Glutamatergic neuron (in vitro differentiated cells): ENCODE results near the gene SLC29A3. TPM values are rescaled to one million over a fixed set of nuclear protein-coding genes. Genes with fewer than 3 reads are reported as not detected.
A peak's percentile ranks its signal among the peaks of the same experiment; 100 is the strongest.

Experiments
- DNase-seq: peaks from one replicate; pipeline ENCODE4 v3.0.0; 2022
- H3K27ac Mint-ChIP-seq: one replicate; pipeline ENCODE4 v1.8.0; 2020; ENCODE audit warnings: mild to moderate bottlenecking, mixed read lengths, inconsistent platforms; ENCODE audit not compliant: unreplicated experiment
- H3K27me3 Mint-ChIP-seq: one replicate; pipeline ENCODE4 v1.8.0; 2020; ENCODE audit warnings: mild to moderate bottlenecking, moderate library complexity, mixed read lengths, inconsistent platforms; ENCODE audit not compliant: unreplicated experiment
- H3K36me3 Mint-ChIP-seq: one replicate; pipeline ENCODE4 v1.8.0; 2020; ENCODE audit warnings: mild to moderate bottlenecking, mixed read lengths, inconsistent platforms; ENCODE audit not compliant: unreplicated experiment
- H3K4me1 Mint-ChIP-seq: one replicate; pipeline ENCODE4 v1.8.0; 2020; ENCODE audit warnings: mild to moderate bottlenecking, low read depth, mixed read lengths, inconsistent platforms; ENCODE audit not compliant: unreplicated experiment
- H3K4me3 Mint-ChIP-seq: one replicate; pipeline ENCODE4 v1.8.0; 2020; ENCODE audit warnings: mild to moderate bottlenecking, mixed read lengths, inconsistent platforms; ENCODE audit not compliant: unreplicated experiment
- H3K9me3 Mint-ChIP-seq: one replicate; pipeline ENCODE4 v1.8.0; 2020; ENCODE audit warnings: mild to moderate bottlenecking, moderate library complexity, mixed read lengths, inconsistent platforms; ENCODE audit not compliant: unreplicated experiment
- total RNA-seq: library from RNA; stranded (reverse); fragmentation: NEBNext Ultra II Directional; extraction: Animal tissue kit (Norgen Biotek cat#: 25700); gene quantifications from one replicate; pipeline ENCODE4 v1.2.1, GENCODE V29; 2021; ENCODE audit not compliant: unreplicated experiment
- TF ChIP-seq, protein P1 (sequence below): fragments of 200-600 bp; sonication (generic); IDR thresholded peaks from one replicate; pipeline ENCODE4 v1.5.0; 2021; ENCODE audit not compliant: partially characterized antibody, unreplicated experiment

The SLC29A3 gene
- total RNA-seq, 1 donor from 2014 or later = 7.8 TPM

DNA sequence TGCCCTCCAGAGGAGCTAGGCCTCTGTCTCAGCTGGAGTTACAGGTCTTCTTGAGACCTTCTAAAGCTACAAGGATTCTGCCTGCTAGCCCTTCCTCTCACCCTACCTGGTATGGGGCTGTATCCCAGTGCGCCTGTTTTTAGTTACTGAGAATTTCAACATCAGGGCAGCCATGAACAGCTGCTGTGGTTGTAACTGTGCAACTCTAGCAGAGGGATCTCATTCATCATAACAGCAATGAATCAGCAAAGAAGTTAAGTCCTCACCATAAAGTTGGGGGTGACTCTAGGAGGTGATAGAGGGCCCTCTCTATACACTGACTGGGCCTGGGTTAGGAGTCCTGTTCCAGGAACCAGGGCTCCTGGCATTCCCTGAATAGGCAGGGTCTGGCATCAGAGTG, 63.7 kb downstream of the SLC29A3 start:
- TF ChIP-seq, protein P1, sequence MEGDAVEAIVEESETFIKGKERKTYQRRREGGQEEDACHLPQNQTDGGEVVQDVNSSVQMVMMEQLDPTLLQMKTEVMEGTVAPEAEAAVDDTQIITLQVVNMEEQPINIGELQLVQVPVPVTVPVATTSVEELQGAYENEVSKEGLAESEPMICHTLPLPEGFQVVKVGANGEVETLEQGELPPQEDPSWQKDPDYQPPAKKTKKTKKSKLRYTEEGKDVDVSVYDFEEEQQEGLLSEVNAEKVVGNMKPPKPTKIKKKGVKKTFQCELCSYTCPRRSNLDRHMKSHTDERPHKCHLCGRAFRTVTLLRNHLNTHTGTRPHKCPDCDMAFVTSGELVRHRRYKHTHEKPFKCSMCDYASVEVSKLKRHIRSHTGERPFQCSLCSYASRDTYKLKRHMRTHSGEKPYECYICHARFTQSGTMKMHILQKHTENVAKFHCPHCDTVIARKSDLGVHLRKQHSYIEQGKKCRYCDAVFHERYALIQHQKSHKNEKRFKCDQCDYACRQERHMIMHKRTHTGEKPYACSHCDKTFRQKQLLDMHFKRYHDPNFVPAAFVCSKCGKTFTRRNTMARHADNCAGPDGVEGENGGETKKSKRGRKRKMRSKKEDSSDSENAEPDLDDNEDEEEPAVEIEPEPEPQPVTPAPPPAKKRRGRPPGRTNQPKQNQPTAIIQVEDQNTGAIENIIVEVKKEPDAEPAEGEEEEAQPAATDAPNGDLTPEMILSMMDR = no peak
- no peaks in the 10 kb centered on the region for H3K36me3 Mint-ChIP-seq
- peaks cover 2% of the 10 kb centered on the region for H3K4me1 Mint-ChIP-seq
- no peak for DNase-seq
- no peaks in the 10 kb centered on the region for H3K9me3 Mint-ChIP-seq
- no peak overlapping the region for H3K4me3 Mint-ChIP-seq
- peaks cover 2% of the 10 kb centered on the region for H3K27me3 Mint-ChIP-seq
- H3K27ac Mint-ChIP-seq = no peak overlapping the region

DNA sequence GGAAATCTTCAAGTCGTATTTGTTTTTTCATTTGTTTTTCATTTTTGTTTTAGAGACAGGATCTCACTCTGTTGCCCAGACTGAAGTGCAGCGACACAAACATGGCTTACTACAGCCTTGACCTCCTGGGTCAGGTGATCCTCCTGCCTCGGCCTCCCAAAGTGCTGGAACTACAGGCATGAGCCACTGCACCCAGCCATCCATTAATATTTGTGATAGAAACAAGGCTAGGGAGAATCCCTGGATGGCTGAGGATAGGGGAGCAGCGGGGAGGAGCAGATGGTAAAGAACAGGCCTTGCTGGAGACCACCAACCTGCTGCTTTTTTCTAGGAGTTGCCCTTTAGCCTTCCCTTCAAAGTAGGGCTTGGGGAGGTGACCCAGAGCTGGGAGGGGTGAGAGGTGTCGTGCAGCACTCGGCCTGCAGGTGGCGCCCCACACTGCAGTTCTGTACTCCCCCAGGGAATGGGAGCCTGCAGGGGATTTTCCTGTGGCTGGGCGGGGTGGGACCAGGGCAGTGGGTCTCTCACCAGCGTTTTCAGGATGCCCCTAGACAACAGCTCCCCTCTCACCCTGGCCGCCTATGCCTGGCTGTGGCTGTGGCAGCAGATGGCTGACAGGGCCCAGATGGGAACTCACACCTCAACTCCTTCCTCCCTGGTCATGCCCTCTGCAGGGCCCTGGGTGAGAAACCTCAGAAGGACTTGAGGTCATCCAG, 65.1 kb downstream of the SLC29A3 start:
- Mint-ChIP-seq H3K4me1 (peaks cover 2% of the 10 kb centered on the region), H3K27ac (no peak overlapping the region), H3K4me3 (no peak overlapping the region), H3K27me3 (no peaks in the 10 kb centered on the region), H3K36me3 (no peaks in the 10 kb centered on the region), H3K9me3 (no peaks in the 10 kb centered on the region)
- TF ChIP-seq, protein P1 = peak; percentile 95
- DNase-seq = peak; percentile 89

DNA sequence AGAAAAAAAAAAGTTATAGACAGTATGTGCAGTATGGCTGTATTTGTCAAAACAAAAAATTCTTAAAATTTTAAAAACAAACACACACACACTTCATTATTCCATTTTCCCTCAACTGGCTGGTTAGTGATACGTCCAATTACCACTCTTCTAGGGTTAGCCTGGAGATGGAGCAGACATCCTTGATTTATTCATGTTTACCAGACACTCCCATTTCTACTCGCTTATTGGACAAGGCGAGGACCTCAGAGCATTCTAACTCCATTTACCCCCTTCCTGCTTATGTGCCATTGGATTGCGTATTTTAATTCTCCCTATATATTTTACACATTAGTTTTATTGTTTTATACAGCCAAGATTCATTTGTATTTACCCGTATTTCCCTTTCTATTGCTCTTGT, 69.1 kb downstream of the SLC29A3 start:
- no peak for DNase-seq
- TF ChIP-seq, protein P1 = no peak
- H3K27me3 Mint-ChIP-seq = peaks cover 3% of the 10 kb centered on the region
- no peaks in the 10 kb centered on the region for H3K36me3 Mint-ChIP-seq
- peaks cover 2% of the 10 kb centered on the region for H3K9me3 Mint-ChIP-seq
- peaks cover 5% of the 10 kb centered on the region for H3K4me1 Mint-ChIP-seq
- H3K27ac Mint-ChIP-seq = no peak overlapping the region
- no peak overlapping the region for H3K4me3 Mint-ChIP-seq

DNA sequence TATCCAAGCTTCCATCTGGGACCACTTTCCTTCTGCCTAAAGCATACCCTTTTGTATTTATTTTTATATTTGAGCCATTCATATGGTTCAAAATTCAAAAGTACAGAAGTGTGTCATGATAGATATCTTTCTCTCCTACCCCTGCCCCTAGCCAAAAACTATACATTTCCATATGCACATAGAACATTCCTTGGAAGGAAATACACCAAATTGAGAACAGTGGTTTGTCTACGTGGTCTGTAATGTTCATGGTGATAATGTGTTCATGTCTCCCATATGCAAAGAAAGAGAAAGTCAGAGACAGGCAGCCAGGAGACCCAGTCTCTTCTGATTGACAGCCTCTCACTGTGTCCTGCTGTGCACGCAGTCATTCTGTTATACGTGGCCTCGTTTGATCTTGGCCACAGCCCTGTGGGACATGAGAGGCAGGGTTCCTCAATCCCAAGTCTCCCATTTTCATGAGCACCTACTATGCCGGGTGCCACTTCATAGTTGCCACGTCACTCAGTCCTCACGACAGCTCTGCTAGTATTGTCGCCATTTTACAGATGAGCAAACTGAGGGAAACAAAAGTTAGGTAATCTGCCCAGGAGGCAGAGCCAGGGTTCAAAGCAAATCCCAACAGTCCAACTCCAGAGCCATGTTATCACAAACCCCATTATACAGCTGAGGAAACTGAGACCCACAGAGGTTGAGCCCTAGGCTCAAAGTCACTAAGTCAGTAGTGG, 69.7 kb downstream of the SLC29A3 start:
- Mint-ChIP-seq H3K4me3 (no peak overlapping the region), H3K4me1 (peaks cover 7% of the 10 kb centered on the region), H3K36me3 (no peaks in the 10 kb centered on the region), H3K27me3 (peaks cover 3% of the 10 kb centered on the region), H3K9me3 (peaks cover 2% of the 10 kb centered on the region), H3K27ac (no peak overlapping the region)
- no peak for DNase-seq
- TF ChIP-seq, protein P1 = no peak
